Measurements from ENCODE around the gene NAA20.

- TF ChIP-seq CTCF (conservative IDR thresholded peaks at IDR 0.05; ENCODE audit: low read depth, low read length) (no peak), EZH2phosphoT487 (IDR thresholded peaks at IDR 0.05; ENCODE audit: borderline replicate concordance, low read length) (no peak), EZH2 (IDR thresholded peaks at IDR 0.05; ENCODE audit: low read length, unreplicated experiment) (no peak)
Measured at GRCh38 chr20:19991308-19991707, 25.9 kb upstream of the NAA20 start.

Measured in PC-3 (cell line).